HEK293 (cell line): ENCODE results near the gene GPLD1.

Experiments used
- CTCF ChIA-PET: fragments of 350-600 bp; formaldehyde crosslinking; extraction: SDS; loops from one replicate; lab custom pipeline; 2021; ENCODE audit warnings: antibody characterized with exemption; lab: Yijun Ruan, JAX
- POLR2A ChIA-PET: fragments of 300-600 bp; formaldehyde crosslinking; extraction: SDS; loops from one replicate; lab custom pipeline; 2020; ENCODE audit warnings: antibody characterized with exemption, inconsistent platforms; lab: Yijun Ruan, JAX
- H3K27ac ChIP-seq: fragments of 200-500 bp; sonication (Bioruptor generic); 2 replicates; pipeline ENCODE4 v1.5.1; 2014; ENCODE audit warnings: low read depth, low read length, control low read depth, inconsistent platforms; ENCODE audit errors: extremely low read depth
- H3K36me3 ChIP-seq, 2 experiments: fragments of 200-500 bp in 1 of 2; sonication (Bioruptor generic) in 1 of 2; 1 replicate in 1 of 2; 2 replicates in 1 of 2; pipeline ENCODE4 v1.5.1; 2014 to 2017; ENCODE audit warnings: inconsistent platforms in 2 of 2, low read length in 2 of 2; ENCODE audit not compliant: control insufficient read depth in 2 of 2, insufficient read depth in 1 of 2
- H3K4me1 ChIP-seq: fragments of 200-500 bp; sonication (Bioruptor generic); 2 replicates; pipeline ENCODE4 v1.5.1; 2014; ENCODE audit warnings: mild to moderate bottlenecking, low read length, inconsistent platforms; ENCODE audit not compliant: control insufficient read depth, insufficient read depth
- H3K4me3 ChIP-seq: 2 replicates; pipeline ENCODE4 v1.5.1; 2011; ENCODE audit warnings: low read depth, mild to moderate bottlenecking, control low read depth, low read length, moderate library complexity
- H3K9me3 ChIP-seq: fragments of 200-500 bp; sonication (Bioruptor generic); 2 replicates; pipeline ENCODE4 v1.5.1; 2014; ENCODE audit warnings: low read depth, low read length, inconsistent platforms; ENCODE audit not compliant: control insufficient read depth, insufficient read depth
- GFI1B ChIP-seq: fragments of 450-650 bp; formaldehyde crosslinking; IDR thresholded peaks from 2 replicates; pipeline ENCODE4 v1.5.1; 2016; ENCODE audit warnings: missing biosample characterization, missing genetic modification characterization
- GLI4 ChIP-seq: fragments of 450-650 bp; formaldehyde crosslinking; IDR thresholded peaks from 2 replicates; pipeline ENCODE4 v1.5.1; 2016; ENCODE audit warnings: missing biosample characterization, missing genetic modification characterization
- GLIS2 ChIP-seq: fragments of 450-650 bp; formaldehyde crosslinking; IDR thresholded peaks from 2 replicates; pipeline ENCODE4 v1.5.1; 2016; ENCODE audit warnings: missing biosample characterization, missing genetic modification characterization
- MEIS1 ChIP-seq: sonication (generic); formaldehyde crosslinking; IDR thresholded peaks from 2 replicates; pipeline ENCODE4 v1.8.1; 2022; ENCODE audit warnings: missing genetic modification reagents, mild to moderate bottlenecking, borderline replicate concordance
- PATZ1 ChIP-seq: fragments of 450-650 bp; formaldehyde crosslinking; IDR thresholded peaks from 2 replicates; pipeline ENCODE4 v1.5.1; 2016; ENCODE audit warnings: missing biosample characterization, missing genetic modification characterization
- SCRT1 ChIP-seq: fragments of 450-650 bp; formaldehyde crosslinking; IDR thresholded peaks from 2 replicates; pipeline ENCODE4 v1.5.1; 2016; ENCODE audit warnings: missing biosample characterization, missing genetic modification characterization, borderline replicate concordance
- SCRT2 ChIP-seq: fragments of 450-650 bp; formaldehyde crosslinking; IDR thresholded peaks from 2 replicates; pipeline ENCODE4 v1.5.1; 2016; ENCODE audit warnings: missing biosample characterization, missing genetic modification characterization
- YY2 ChIP-seq: fragments of 450-650 bp; formaldehyde crosslinking; IDR thresholded peaks from 2 replicates; pipeline ENCODE4 v1.5.1; 2016; ENCODE audit warnings: missing biosample characterization, missing genetic modification characterization
- ZBTB49 ChIP-seq: fragments of 450-650 bp; formaldehyde crosslinking; IDR thresholded peaks from 2 replicates; pipeline ENCODE4 v1.5.1; 2016; ENCODE audit warnings: missing biosample characterization, missing genetic modification characterization, low read depth
- ZFHX2 ChIP-seq: fragments of 450-650 bp; formaldehyde crosslinking; conservative IDR thresholded peaks from 2 replicates; pipeline ENCODE4 v1.5.1; 2016; ENCODE audit warnings: missing biosample characterization, missing genetic modification characterization
- ZNF112 ChIP-seq: fragments of 450-650 bp; formaldehyde crosslinking; IDR thresholded peaks from 2 replicates; pipeline ENCODE4 v1.5.0; 2017; ENCODE audit warnings: missing biosample characterization, missing genetic modification characterization
- ZNF133 ChIP-seq: fragments of 450-650 bp; formaldehyde crosslinking; IDR thresholded peaks from 2 replicates; pipeline ENCODE4 v1.5.1; 2016; ENCODE audit warnings: missing biosample characterization, missing genetic modification characterization
- ZNF23 ChIP-seq: fragments of 450-650 bp; formaldehyde crosslinking; IDR thresholded peaks from 2 replicates; pipeline ENCODE4 v1.5.1; 2016; ENCODE audit warnings: missing biosample characterization, missing genetic modification characterization, borderline replicate concordance
- ZNF530 ChIP-seq: fragments of 450-650 bp; formaldehyde crosslinking; IDR thresholded peaks from 2 replicates; pipeline ENCODE4 v1.5.1; 2016; ENCODE audit warnings: low read depth, missing biosample characterization, missing genetic modification characterization
- ZNF560 ChIP-seq: fragments of 450-650 bp; formaldehyde crosslinking; IDR thresholded peaks from 2 replicates; pipeline ENCODE4 v1.5.1; 2017; ENCODE audit warnings: missing biosample characterization, missing genetic modification characterization, borderline replicate concordance
- ZNF571 ChIP-seq: fragments of 450-650 bp; formaldehyde crosslinking; IDR thresholded peaks from 2 replicates; pipeline ENCODE4 v1.5.0; 2017; ENCODE audit warnings: missing biosample characterization, missing genetic modification characterization
- ZNF580 ChIP-seq: fragments of 450-650 bp; formaldehyde crosslinking; IDR thresholded peaks from 2 replicates; pipeline ENCODE4 v1.5.1; 2016; ENCODE audit warnings: missing biosample characterization, missing genetic modification characterization
- ZNF596 ChIP-seq: fragments of 450-650 bp; IDR thresholded peaks from 2 replicates; pipeline ENCODE4 v1.5.0; 2018; ENCODE audit warnings: missing biosample characterization, mild to moderate bottlenecking, missing genetic modification characterization, moderate library complexity
- ZNF621 ChIP-seq: fragments of 450-650 bp; formaldehyde crosslinking; IDR thresholded peaks from 2 replicates; pipeline ENCODE4 v1.5.1; 2017; ENCODE audit warnings: missing biosample characterization, missing genetic modification characterization
- ZNF658 ChIP-seq: fragments of 450-650 bp; formaldehyde crosslinking; IDR thresholded peaks from 2 replicates; pipeline ENCODE4; 2016; ENCODE audit warnings: missing biosample characterization, missing genetic modification characterization
- ZSCAN18 ChIP-seq: fragments of 450-650 bp; formaldehyde crosslinking; IDR thresholded peaks from 2 replicates; pipeline ENCODE4 v1.5.1; 2016; ENCODE audit warnings: missing biosample characterization, missing genetic modification characterization

GPLD1 gene

GRCh38 chr6:24489881-24490280, 503 bp upstream of the GPLD1 start:
- H3K4me3 ChIP-seq: no peak overlapping the region
- no peaks in the 10 kb centered on the region for H3K36me3 ChIP-seq
- no peak overlapping the region for H3K27ac ChIP-seq
- CTCF ChIA-PET: interaction anchor here (0.8 to 2.4 kb wide), 2 partner anchors 31 to 89 kb away, joined by 3 to 5 read pairs; no protein-coding TSS in a partner anchor
- H3K9me3 ChIP-seq: no peaks in the 10 kb centered on the region
- TF ChIP-seq ZNF112 (tag by site-specific recombination) (no peak), ZFHX2 (no peak), ZNF133 (tag by site-specific recombination) (no peak), SCRT1 (tag by site-specific recombination) (peak; percentile 39; the same call in 1 of the 2 replicates), ZNF530 (tag by site-specific recombination) (no peak), SCRT2 (tag by site-specific recombination) (peak; percentile 66), ZNF658 (tag by site-specific recombination) (no peak), ZNF560 (tag by site-specific recombination) (no peak)
- 0 out of 2 replicates have a peak, but pooled peaks cover 2% of the 10 kb centered on the region for H3K4me1 ChIP-seq
- POLR2A ChIA-PET: no interaction called here

- Histone ChIP-seq H3K27ac (no peak overlapping the region), H3K9me3 (no peaks in the 10 kb centered on the region), H3K36me3 (no peaks in the 10 kb centered on the region), H3K4me1 (no peaks in the 10 kb centered on the region), H3K4me3 (no peak overlapping the region)
- no peak for TF ChIP-seq MEIS1 (CRISPR knock-in tag)
- no peak for TF ChIP-seq GLIS2 (tag by site-specific recombination)
- TF ChIP-seq ZNF23 (tag by site-specific recombination): no peak
- no peak for TF ChIP-seq ZNF596 (tag by site-specific recombination)
- TF ChIP-seq YY2 (tag by site-specific recombination): no peak
- no peak for TF ChIP-seq ZNF580 (tag by site-specific recombination)
- no peak for TF ChIP-seq ZNF621 (tag by site-specific recombination)
- TF ChIP-seq PATZ1 (tag by site-specific recombination): no peak
- TF ChIP-seq ZSCAN18: no peak
- no peak for TF ChIP-seq GFI1B (tag by site-specific recombination)
- no peak for TF ChIP-seq ZBTB49 (tag by site-specific recombination)
- TF ChIP-seq ZNF571 (tag by site-specific recombination): no peak
- TF ChIP-seq GLI4 (tag by site-specific recombination): no peak
- POLR2A ChIA-PET: no interaction called here
- CTCF ChIA-PET: interaction anchor here (0.6 to 1.6 kb wide), 2 partner anchors 203 to 505 kb away, joined by 3 read pairs; no protein-coding TSS in a partner anchor
Measured at GRCh38 chr6:24486065-24486464, 3.3 kb downstream of the GPLD1 start.
